ENCODE data around the gene IGSF11. TPM values are rescaled to one million over a fixed set of nuclear protein-coding genes. Genes with fewer than 3 reads are reported as not detected.
A peak's percentile ranks its signal among the peaks of the same experiment; 100 is the strongest.

IGSF11 gene
- total RNA-seq, 1 experiment from 2014 or later: not detected

GRCh38 chr3:118886708-118887107 is 147.9 kb downstream of the IGSF11 start:
- intact Hi-C loops (cut with micrococcal nuclease; ENCODE audit: unreplicated experiment): loop anchor here (10.0 kb wide), 3 partner anchors 998 to 1528 kb away; no protein-coding TSS in a partner anchor
- ChIA-PET CTCF (no interaction called here), POLR2A (ENCODE audit: unreplicated experiment) (no interaction called here)
- no peaks in the 10 kb centered on the region for H3K9me2 ChIP-seq (ENCODE audit: insufficient read depth)
- no peaks in the 10 kb centered on the region for H3F3A ChIP-seq (ENCODE audit: insufficient read depth, low read depth)
- no peaks in the 10 kb centered on the region for H3K27me3 ChIP-seq (ENCODE audit: insufficient read depth, low read depth)
- H3K4me1 ChIP-seq (replicated peaks; ENCODE audit: insufficient read depth): no peaks in the 10 kb centered on the region
- no TSS peak for BruUV-seq (replicated peaks)
- H4K20me1 ChIP-seq (ENCODE audit: insufficient read depth): no peaks in the 10 kb centered on the region
- no peak overlapping the region for H3K4me3 ChIP-seq
- no peak overlapping the region for H3K27ac ChIP-seq
- DNase-seq: no peak
- H3K9me3 ChIP-seq (ENCODE audit: insufficient read depth, low read depth): no peaks in the 10 kb centered on the region
- TF ChIP-seq CTCF (conservative IDR thresholded peaks at IDR 0.05) (no peak), EZH2 (IDR thresholded peaks at IDR 0.05; ENCODE audit: low read depth) (no peak)
- H3K79me2 ChIP-seq (ENCODE audit: low read depth): no peaks in the 10 kb centered on the region
- H2AFZ ChIP-seq: no peak overlapping the region
- H3K36me3 ChIP-seq (ENCODE audit: low read depth): no peaks in the 10 kb centered on the region
- H3K4me2 ChIP-seq: no peak overlapping the region

DNA sequence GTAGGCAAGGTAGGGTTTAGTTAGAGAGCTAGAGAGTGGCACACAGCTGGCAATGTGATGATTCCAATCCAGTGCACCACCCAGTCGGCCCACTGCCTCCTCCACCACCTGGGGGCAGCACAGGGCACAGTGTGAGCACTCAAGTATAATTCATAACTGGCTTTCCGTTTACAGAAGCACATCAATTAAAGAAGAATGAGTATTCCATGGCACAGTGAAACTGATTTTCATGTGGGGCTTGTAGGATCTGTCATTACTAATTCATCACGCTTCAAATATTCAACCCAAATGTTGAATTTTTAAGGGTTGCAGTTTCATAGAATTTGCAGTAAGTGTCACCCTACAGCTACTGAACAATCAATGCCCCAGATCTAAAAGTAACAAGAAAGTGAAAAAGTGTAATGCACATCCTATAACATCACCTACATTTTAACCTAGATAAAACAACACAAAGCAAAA is 149.9 kb downstream of the IGSF11 start:
- Histone ChIP-seq H3F3A (ENCODE audit: insufficient read depth, low read depth) (no peaks in the 10 kb centered on the region), H3K9me3 (ENCODE audit: insufficient read depth, low read depth) (no peaks in the 10 kb centered on the region), H3K36me3 (ENCODE audit: low read depth) (no peaks in the 10 kb centered on the region), H4K20me1 (ENCODE audit: insufficient read depth) (no peaks in the 10 kb centered on the region), H3K27ac (no peak overlapping the region), H3K4me2 (no peak overlapping the region), H3K4me1 (replicated peaks; ENCODE audit: insufficient read depth) (no peaks in the 10 kb centered on the region), H3K4me3 (no peak overlapping the region), H3K9me2 (ENCODE audit: insufficient read depth) (no peaks in the 10 kb centered on the region), H2AFZ (no peak overlapping the region), H3K27me3 (ENCODE audit: insufficient read depth, low read depth) (no peaks in the 10 kb centered on the region), H3K79me2 (ENCODE audit: low read depth) (no peaks in the 10 kb centered on the region)
- TF ChIP-seq EZH2 (IDR thresholded peaks at IDR 0.05; ENCODE audit: low read depth) (no peak), CTCF (conservative IDR thresholded peaks at IDR 0.05) (peak; percentile 83)
- ChIA-PET POLR2A (ENCODE audit: unreplicated experiment) (no interaction called here), CTCF (interaction anchor here (0.6 to 4.9 kb wide), 9 partner anchors 48 to 606 kb away, joined by 3 to 23 read pairs (median 5); partner anchors contain the start of genes B4GALT4 and IGSF11)
- no TSS peak for BruUV-seq (replicated peaks)
- intact Hi-C loops (cut with micrococcal nuclease; ENCODE audit: unreplicated experiment): loop anchor here (1.0 to 10.0 kb wide), 9 partner anchors 150 to 1530 kb away; partner anchors contain the start of genes CD80 and IGSF11
- DNase-seq: peak in 1 of 2 experiments; percentile 66

GRCh38 chr3:118882353-118882947 is 152.2 kb downstream of the IGSF11 start:
- no TSS peak for BruUV-seq (replicated peaks)
- POLR2A ChIA-PET (ENCODE audit: unreplicated experiment): no interaction called here

More at GRCh38 chr3:118882353-118882947, 152.2 kb downstream of the IGSF11 start:
- peak in 1 of 2 experiments; percentile 58 for DNase-seq
- Histone ChIP-seq H2AFZ (no peak overlapping the region), H3K9me3 (ENCODE audit: insufficient read depth, low read depth) (no peaks in the 10 kb centered on the region), H3K4me2 (no peak overlapping the region), H3K36me3 (ENCODE audit: low read depth) (no peaks in the 10 kb centered on the region), H3K4me1 (replicated peaks; ENCODE audit: insufficient read depth) (no peaks in the 10 kb centered on the region), H3F3A (ENCODE audit: insufficient read depth, low read depth) (no peaks in the 10 kb centered on the region), H3K79me2 (ENCODE audit: low read depth) (no peaks in the 10 kb centered on the region), H4K20me1 (ENCODE audit: insufficient read depth) (no peaks in the 10 kb centered on the region), H3K27ac (no peak overlapping the region), H3K27me3 (ENCODE audit: insufficient read depth, low read depth) (no peaks in the 10 kb centered on the region), H3K4me3 (no peak overlapping the region), H3K9me2 (ENCODE audit: insufficient read depth) (no peaks in the 10 kb centered on the region)
- intact Hi-C loops (cut with micrococcal nuclease; ENCODE audit: unreplicated experiment): loop anchor here (2.0 to 10.0 kb wide), 4 partner anchors 1002 to 1676 kb away; no protein-coding TSS in a partner anchor
- CTCF ChIA-PET: interaction anchor here (0.6 to 4.9 kb wide), 6 partner anchors 213 to 506 kb away, joined by 3 to 23 read pairs (median 4); no protein-coding TSS in a partner anchor
- TF ChIP-seq CTCF (conservative IDR thresholded peaks at IDR 0.05) (peak; percentile 84), EZH2 (IDR thresholded peaks at IDR 0.05; ENCODE audit: low read depth) (no peak)

Data from PC-9 (cell line).